AG09319 (cell line): Measurements from ENCODE around the gene FZD7.

Source experiments
- DNase-seq: peaks from one replicate; pipeline ENCODE4 v3.0.0-alpha.2; 2010; ENCODE audit warnings: low read depth; ENCODE audit errors: extremely low read depth
- TF ChIP-seq, protein P1 (sequence below): IDR thresholded peaks from 2 replicates; pipeline ENCODE4 v1.5.1; 2011; ENCODE audit warnings: low read depth, mild to moderate bottlenecking, inconsistent platforms, low read length, moderate library complexity

FZD7 gene

DNA sequence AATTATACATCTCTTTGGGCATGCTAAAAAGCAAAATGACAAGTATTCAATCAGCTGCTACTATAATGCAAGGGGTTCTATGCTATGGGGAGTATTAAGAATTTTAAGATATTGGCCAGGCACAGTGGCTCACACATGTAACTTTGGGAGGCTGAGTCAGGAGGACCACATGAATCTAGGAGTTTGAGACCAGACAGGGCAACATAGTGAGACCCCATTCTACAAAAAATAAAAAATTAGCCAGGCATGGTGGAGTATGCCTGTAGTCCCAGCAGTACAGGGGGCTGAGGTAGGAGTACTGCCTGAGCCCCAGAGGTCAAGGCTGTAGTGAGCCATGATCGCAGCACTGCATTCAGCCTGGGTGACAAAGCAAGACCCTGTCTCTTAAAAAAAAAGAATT, 33.9 kb downstream of the FZD7 start:
- TF ChIP-seq, protein P1, sequence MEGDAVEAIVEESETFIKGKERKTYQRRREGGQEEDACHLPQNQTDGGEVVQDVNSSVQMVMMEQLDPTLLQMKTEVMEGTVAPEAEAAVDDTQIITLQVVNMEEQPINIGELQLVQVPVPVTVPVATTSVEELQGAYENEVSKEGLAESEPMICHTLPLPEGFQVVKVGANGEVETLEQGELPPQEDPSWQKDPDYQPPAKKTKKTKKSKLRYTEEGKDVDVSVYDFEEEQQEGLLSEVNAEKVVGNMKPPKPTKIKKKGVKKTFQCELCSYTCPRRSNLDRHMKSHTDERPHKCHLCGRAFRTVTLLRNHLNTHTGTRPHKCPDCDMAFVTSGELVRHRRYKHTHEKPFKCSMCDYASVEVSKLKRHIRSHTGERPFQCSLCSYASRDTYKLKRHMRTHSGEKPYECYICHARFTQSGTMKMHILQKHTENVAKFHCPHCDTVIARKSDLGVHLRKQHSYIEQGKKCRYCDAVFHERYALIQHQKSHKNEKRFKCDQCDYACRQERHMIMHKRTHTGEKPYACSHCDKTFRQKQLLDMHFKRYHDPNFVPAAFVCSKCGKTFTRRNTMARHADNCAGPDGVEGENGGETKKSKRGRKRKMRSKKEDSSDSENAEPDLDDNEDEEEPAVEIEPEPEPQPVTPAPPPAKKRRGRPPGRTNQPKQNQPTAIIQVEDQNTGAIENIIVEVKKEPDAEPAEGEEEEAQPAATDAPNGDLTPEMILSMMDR: no peak
- no peak for DNase-seq

DNA sequence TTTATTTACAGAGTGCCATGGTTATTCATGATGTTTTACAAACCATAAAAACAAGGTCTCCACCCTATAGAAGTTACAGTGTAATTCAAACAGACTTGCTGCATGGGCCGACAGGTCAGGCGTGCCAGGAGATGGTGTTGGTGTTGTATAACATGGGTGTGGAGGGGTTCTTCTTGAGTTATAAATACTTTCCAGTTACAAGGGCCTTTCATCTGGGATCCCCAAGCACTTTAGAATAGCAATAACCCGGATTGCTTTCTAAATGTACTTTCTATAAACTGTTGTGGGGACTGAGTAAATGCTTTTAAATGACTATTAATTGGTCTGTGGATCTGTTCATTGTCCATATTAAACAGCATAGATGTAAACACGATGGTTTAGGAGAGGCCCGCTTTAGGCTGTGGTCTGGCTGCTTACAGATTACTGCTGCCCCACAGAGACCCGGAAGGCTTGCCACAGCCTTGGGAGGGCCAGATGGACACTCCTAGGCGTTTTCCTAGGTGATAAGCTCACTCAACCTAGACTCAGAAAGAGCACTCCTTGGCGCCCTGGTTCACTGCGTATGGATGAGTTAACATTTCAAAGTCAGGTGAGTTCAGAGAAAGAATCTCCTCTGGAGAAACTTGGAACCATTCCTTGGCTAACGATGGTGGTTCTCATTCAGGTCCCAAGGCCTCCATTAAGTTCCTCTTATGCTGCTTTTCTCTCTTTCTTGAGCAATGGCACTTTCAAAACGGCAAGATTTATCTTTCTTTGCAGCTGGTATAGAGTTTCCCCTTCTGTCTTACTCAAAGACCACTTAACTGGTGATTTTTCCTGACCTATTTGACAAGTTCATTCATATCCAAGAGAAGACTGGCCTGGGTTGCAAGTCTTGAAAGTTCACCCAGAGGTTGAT, 35.8 kb downstream of the FZD7 start:
- no peak for DNase-seq
- TF ChIP-seq, protein P1: no peak

DNA sequence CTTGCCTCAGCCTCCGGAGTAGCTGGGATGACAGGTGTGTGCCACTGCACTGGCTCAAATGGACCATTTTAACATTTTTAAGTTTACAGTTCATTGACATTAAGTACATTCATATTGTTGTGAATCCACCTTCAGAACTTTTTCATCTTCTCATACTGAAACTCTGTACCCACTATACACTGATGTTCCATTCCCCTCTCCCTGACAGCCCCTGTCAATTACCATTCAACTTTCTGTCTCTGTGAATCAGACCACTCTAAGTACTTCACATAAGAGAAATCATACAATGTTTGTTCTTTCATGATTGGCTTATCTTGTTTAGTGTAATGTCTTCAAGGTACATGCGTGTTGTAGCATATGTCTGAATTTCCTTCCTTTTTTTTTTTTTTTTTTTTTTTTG, 37.5 kb downstream of the FZD7 start:
- TF ChIP-seq, protein P1: no peak
- no peak for DNase-seq

DNA sequence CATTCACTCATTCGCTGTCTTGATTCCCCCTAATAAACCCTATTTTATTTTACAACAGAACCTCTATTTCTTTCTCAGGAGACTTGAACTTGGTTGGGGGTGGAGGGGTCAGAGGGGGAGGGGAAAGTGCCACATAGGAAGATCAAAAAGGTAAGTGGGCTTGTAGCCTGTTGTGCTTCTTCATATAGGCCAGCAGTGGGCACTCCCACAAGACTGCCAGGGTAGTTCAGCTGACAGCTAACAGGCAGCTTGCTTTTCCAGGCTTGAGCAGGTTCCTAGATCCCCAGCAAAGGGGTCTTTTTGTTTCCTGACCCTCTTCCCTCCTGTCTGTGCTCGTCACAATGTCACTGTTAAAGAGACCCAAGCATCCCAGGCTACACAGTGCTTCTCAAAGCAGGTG, 38.6 kb downstream of the FZD7 start:
- TF ChIP-seq, protein P1: peak; percentile 15; the same call in 1 of the 2 replicates
- no peak for DNase-seq

DNA sequence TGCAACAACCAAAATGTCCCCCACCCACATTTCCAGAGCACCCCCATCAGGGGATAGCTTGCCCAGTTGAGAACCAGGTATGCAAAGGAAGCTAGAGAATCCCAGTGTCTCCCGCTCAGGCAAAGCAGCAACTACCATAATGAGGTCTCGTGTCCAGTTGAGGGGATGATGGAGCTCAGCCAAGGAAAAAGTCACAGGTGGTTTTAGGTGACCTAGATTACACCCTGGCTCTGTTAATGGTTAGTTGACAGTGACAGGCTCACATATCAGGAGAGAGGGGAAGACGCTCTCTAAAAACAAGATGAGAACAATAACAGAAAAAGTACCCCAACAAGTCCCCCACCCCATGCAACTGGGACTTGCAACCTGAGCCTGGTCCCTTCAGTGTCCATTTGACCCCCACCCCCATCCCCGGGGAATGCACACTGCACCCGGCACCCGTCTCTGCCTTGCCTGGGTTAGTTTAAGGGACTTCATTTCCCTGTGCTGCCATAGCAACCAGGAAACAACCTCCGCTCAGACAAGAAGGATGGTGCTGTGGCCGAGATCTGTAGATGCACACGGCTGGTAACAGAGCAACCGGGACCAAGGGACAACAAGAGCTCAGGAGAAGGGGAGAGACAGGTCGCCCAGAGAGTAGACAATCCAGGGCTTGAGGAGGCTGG, 39.2 kb downstream of the FZD7 start, which contains the start of gene KIAA2012:
Gene KIAA2012 (plus strand): TSS at position 519 of the 665 bp plus-strand sequence. CDS start 373 bp downstream, outside the sequence.
- TF ChIP-seq, protein P1: no peak
- no peak for DNase-seq

DNA sequence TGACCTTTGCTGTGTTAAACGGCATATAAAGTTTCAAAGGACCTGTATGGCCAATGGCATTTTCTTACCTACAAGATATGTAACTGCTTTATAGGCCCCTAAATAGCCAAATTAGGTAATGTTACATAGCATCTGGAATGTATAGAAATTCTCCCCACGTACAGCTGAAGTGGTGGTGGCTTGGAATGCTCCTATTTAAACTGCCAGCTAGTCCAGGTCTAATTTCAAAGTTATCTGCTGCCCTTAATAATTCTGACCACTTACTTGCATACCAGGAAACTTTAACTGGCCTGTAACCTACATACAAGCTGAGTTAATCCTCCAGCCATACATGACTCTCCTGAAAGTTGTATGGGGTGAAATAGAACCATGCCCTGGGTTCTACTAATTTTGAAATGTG, 40.7 kb downstream of the FZD7 start:
- TF ChIP-seq, protein P1: no peak
- no peak for DNase-seq

DNA sequence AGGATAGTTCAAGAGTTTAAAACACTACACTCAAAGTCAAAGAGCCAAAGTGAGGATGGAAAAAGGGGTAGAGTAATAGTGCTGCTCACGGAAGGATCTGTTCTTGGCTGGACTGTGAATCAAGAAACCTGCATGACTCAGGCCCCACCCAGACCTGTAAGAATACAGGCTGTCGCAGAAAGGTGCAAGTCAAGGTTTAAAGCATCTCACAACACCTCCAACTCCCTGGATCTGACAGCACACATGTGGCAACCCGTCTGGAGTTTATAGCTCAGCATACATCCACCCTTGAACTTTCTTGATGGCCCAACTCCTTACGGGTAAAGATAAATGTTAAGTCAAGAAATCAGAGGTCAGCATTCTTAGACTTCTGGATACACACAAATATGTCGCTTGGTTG, 45.7 kb downstream of the FZD7 start:
- no peak for DNase-seq
- TF ChIP-seq, protein P1: no peak
